H9 (cell line): ENCODE results near the gene VASN. TPM values are rescaled to one million over a fixed set of nuclear protein-coding genes. Genes with fewer than 3 reads are reported as not detected.

Experiments
- DNase-seq: peaks from one replicate; pipeline ENCODE4 v3.0.0-alpha.2; 2017
- H2AFZ ChIP-seq: one replicate; pipeline ENCODE4 v1.6.1; 2013; ENCODE audit warnings: mild to moderate bottlenecking, low read length, control low read depth, moderate library complexity
- H2AK5ac ChIP-seq: 2 replicates; pipeline ENCODE4 v1.6.1; 2013; ENCODE audit warnings: low read length, control low read depth, mixed read lengths; ENCODE audit not compliant: insufficient read length
- H2BK120ac ChIP-seq: one replicate; pipeline ENCODE4 v1.6.1; 2013; ENCODE audit warnings: low read depth, mild to moderate bottlenecking, low read length, control low read depth, inconsistent platforms; ENCODE audit not compliant: poor library complexity, severe bottlenecking
- H2BK12ac ChIP-seq: 2 replicates; pipeline ENCODE4 v1.6.1; 2013; ENCODE audit warnings: low read length, control low read depth, mixed read lengths, low read depth; ENCODE audit not compliant: insufficient read length
- H2BK15ac ChIP-seq: 2 replicates; pipeline ENCODE4 v1.6.1; 2013; ENCODE audit warnings: low read depth, low read length, control low read depth
- H2BK20ac ChIP-seq: one replicate; pipeline ENCODE4 v1.6.1; 2013; ENCODE audit warnings: low read depth, mild to moderate bottlenecking, low read length, control low read depth, inconsistent platforms; ENCODE audit not compliant: poor library complexity, severe bottlenecking
- H2BK5ac ChIP-seq: 2 replicates; pipeline ENCODE4 v1.6.1; 2013; ENCODE audit warnings: low read length, control low read depth, mixed read lengths; ENCODE audit not compliant: insufficient read length
- H3K14ac ChIP-seq: 2 replicates; pipeline ENCODE4 v1.6.1; 2013; ENCODE audit warnings: low read length, control low read depth; ENCODE audit not compliant: insufficient read depth
- H3K18ac ChIP-seq: 2 replicates; pipeline ENCODE4 v1.6.1; 2013; ENCODE audit warnings: low read depth, mild to moderate bottlenecking, mixed read lengths, low read length, control low read depth; ENCODE audit not compliant: insufficient read length
- H3K23ac ChIP-seq: 2 replicates; pipeline ENCODE4 v1.6.1; 2013; ENCODE audit warnings: low read length, control low read depth, mixed read lengths, low read depth; ENCODE audit not compliant: insufficient read length
- H3K23me2 ChIP-seq: 2 replicates; pipeline ENCODE4 v1.6.1; 2013; ENCODE audit warnings: low read depth, mild to moderate bottlenecking, mixed read lengths, low read length, control low read depth; ENCODE audit not compliant: insufficient read length, poor library complexity, severe bottlenecking
- H3K27ac ChIP-seq: 2 replicates; pipeline ENCODE4 v1.5.1; 2013; ENCODE audit warnings: low read length, control low read depth, mixed read lengths, low read depth; ENCODE audit not compliant: insufficient read length
- H3K27me3 ChIP-seq: 2 replicates; pipeline ENCODE4 v1.6.1; 2013; ENCODE audit warnings: low read length, control low read depth, inconsistent platforms; ENCODE audit not compliant: insufficient read depth
- H3K4ac ChIP-seq: 2 replicates; pipeline ENCODE4 v1.6.1; 2013; ENCODE audit warnings: low read depth, mild to moderate bottlenecking, control low read depth, inconsistent platforms, low read length, moderate library complexity
- H3K4me1 ChIP-seq: 2 replicates; pipeline ENCODE4 v1.6.1; 2013; ENCODE audit warnings: low read length, control low read depth, inconsistent platforms; ENCODE audit not compliant: insufficient read depth
- H3K4me2 ChIP-seq: 2 replicates; pipeline ENCODE4 v1.6.1; 2013; ENCODE audit warnings: low read length, control low read depth, mixed read lengths; ENCODE audit not compliant: insufficient read length, insufficient read depth
- H3K56ac ChIP-seq: 2 replicates; pipeline ENCODE4 v1.6.1; 2013; ENCODE audit warnings: low read depth, mild to moderate bottlenecking, mixed read lengths, low read length, control low read depth; ENCODE audit not compliant: insufficient read length
- H3K79me1 ChIP-seq: 2 replicates; pipeline ENCODE4 v1.6.1; 2013; ENCODE audit warnings: low read depth, mild to moderate bottlenecking, moderate library complexity, low read length, control low read depth, inconsistent platforms; ENCODE audit not compliant: insufficient read depth, poor library complexity, severe bottlenecking
- H3K79me2 ChIP-seq: 2 replicates; pipeline ENCODE4 v1.6.1; 2013; ENCODE audit warnings: low read length, control low read depth, inconsistent platforms; ENCODE audit not compliant: insufficient read depth
- H3K9ac ChIP-seq: 2 replicates; pipeline ENCODE4 v1.6.1; 2013; ENCODE audit warnings: low read length, control low read depth, mixed read lengths; ENCODE audit not compliant: insufficient read length; ENCODE audit errors: extremely low read depth
- H3K9me3 ChIP-seq: one replicate; pipeline ENCODE4 v1.6.1; 2013; ENCODE audit warnings: low read depth, low read length, inconsistent platforms; ENCODE audit not compliant: control insufficient read depth
- H3T11ph ChIP-seq: one replicate; pipeline ENCODE4 v1.6.1; 2013; ENCODE audit warnings: mild to moderate bottlenecking, low read length, control low read depth, inconsistent platforms
- H4K20me1 ChIP-seq: one replicate; pipeline ENCODE4 v1.6.1; 2013; ENCODE audit not compliant: control insufficient read depth, insufficient read length, insufficient read depth
- H4K5ac ChIP-seq: 2 replicates; pipeline ENCODE4 v1.6.1; 2013; ENCODE audit warnings: low read depth, mild to moderate bottlenecking, mixed read lengths, low read length, control low read depth; ENCODE audit not compliant: insufficient read length
- H4K8ac ChIP-seq: replicated peaks from 2 replicates; pipeline ENCODE4 v1.6.1; 2013; ENCODE audit warnings: low read length, control low read depth, mixed read lengths, low read depth; ENCODE audit not compliant: insufficient read length
- H4K91ac ChIP-seq: 2 replicates; pipeline ENCODE4 v1.6.1; 2013; ENCODE audit warnings: low read depth, mild to moderate bottlenecking, moderate library complexity, mixed read lengths, low read length, control low read depth; ENCODE audit not compliant: insufficient read length
- H3K27ac Mint-ChIP-seq, 3 experiments: 2 replicates in 2 of 3; 3 replicates in 1 of 3; pipeline ENCODE4 v1.8.0; 2020 to 2021; ENCODE audit warnings: mixed read lengths in 3 of 3, mild to moderate bottlenecking in 1 of 3, moderate library complexity in 1 of 3
- H3K27me3 Mint-ChIP-seq: 2 replicates; pipeline ENCODE4 v1.8.0; 2021; ENCODE audit warnings: low read depth, mild to moderate bottlenecking, moderate library complexity, mixed read lengths
- H3K36me3 Mint-ChIP-seq, 3 experiments: 2 replicates in 2 of 3; 3 replicates in 1 of 3; pipeline ENCODE4 v1.8.0; 2020 to 2021; ENCODE audit warnings: low read depth in 3 of 3, mixed read lengths in 3 of 3; ENCODE audit not compliant: insufficient read depth in 1 of 3
- H3K4me1 Mint-ChIP-seq, 2 experiments: 2 replicates each; pipeline ENCODE4 v1.8.0; 2020; ENCODE audit warnings: mixed read lengths in 2 of 2
- H3K4me3 Mint-ChIP-seq, 2 experiments: 2 replicates in 1 of 2; 3 replicates in 1 of 2; pipeline ENCODE4 v1.8.0; 2020 to 2021; ENCODE audit warnings: mild to moderate bottlenecking in 2 of 2, mixed read lengths in 2 of 2, moderate library complexity in 1 of 2
- H3K9me3 Mint-ChIP-seq, 2 experiments: 2 replicates in 1 of 2; 3 replicates in 1 of 2; pipeline ENCODE4 v1.8.0; 2020; ENCODE audit warnings: mild to moderate bottlenecking in 2 of 2, mixed read lengths in 2 of 2, moderate library complexity in 1 of 2
- CTCF ChIP-seq: fragments of 200-600 bp; sonication (generic); conservative IDR thresholded peaks from 3 replicates; pipeline ENCODE4 v1.8.0; 2021; ENCODE audit warnings: antibody characterized with exemption, mild to moderate bottlenecking
- WGBS: extraction: QIAGEN DNeasy Blood & Tissue Kit; methylation state at CpG from one replicate; pipeline ENCODE4 v1.1.7; 2013; ENCODE audit warnings: missing lambda C conversion rate, low lambda C conversion rate, mixed read lengths; ENCODE audit not compliant: insufficient read length; ENCODE audit errors: extremely low coverage; 5-methylcytosine and 5-hydroxymethylcytosine counted together
- total RNA-seq: library from RNA; stranded (reverse); gene quantifications from 2 replicates; pipeline ENCODE4 v1.2.1, GENCODE V29; 2021

Gene VASN
- total RNA-seq, 1 experiment from 2014 or later: 11.0 TPM

GRCh38 chr16:4399001-4399730, 27.5 kb downstream of the VASN start:
- Histone ChIP-seq H4K91ac (no peak overlapping the region), H3K23me2 (no peaks in the 10 kb centered on the region), H2BK12ac (no peak overlapping the region), H3K56ac (no peak overlapping the region), H3K18ac (no peak overlapping the region), H3K79me2 (no peaks in the 10 kb centered on the region), H3K4me2 (no peak overlapping the region), H3K23ac (no peak overlapping the region), H3K14ac (no peak overlapping the region), H3K4me1 (no peaks in the 10 kb centered on the region), H2BK20ac (no peak overlapping the region), H4K20me1 (no peaks in the 10 kb centered on the region), H3T11ph (no peak overlapping the region), H2BK120ac (no peak overlapping the region), H3K27me3 (no peaks in the 10 kb centered on the region), H3K4ac (no peak overlapping the region), H4K8ac (no peak overlapping the region), H3K9ac (no peak overlapping the region), H3K27ac (no peak overlapping the region), H2AK5ac (no peak overlapping the region), H2BK5ac (no peak overlapping the region), H3K79me1 (no peaks in the 10 kb centered on the region), H2AFZ (no peak overlapping the region), H4K5ac (no peak overlapping the region), H2BK15ac (no peak overlapping the region), H3K9me3 (no peaks in the 10 kb centered on the region)
- Mint-ChIP-seq H3K27ac (no peak overlapping the region), H3K4me1 (peaks cover 0 to 3% of the 10 kb centered on the region in 2 experiments; a peak in 1 of 4 replicates), H3K9me3 (no peaks in the 10 kb centered on the region), H3K36me3 (peaks cover 2 to 11% (median 5%) of the 10 kb centered on the region in 3 experiments; a peak in 3 of 7 replicates), H3K4me3 (no peak overlapping the region), H3K27me3 (no peaks in the 10 kb centered on the region)
- WGBS: no CpG with 5 or more reads among the region's 9 CpGs
- no peak for TF ChIP-seq CTCF
- no peak for DNase-seq
